Measurements from ENCODE around the gene SRP68.

Gene SRP68

DNA sequence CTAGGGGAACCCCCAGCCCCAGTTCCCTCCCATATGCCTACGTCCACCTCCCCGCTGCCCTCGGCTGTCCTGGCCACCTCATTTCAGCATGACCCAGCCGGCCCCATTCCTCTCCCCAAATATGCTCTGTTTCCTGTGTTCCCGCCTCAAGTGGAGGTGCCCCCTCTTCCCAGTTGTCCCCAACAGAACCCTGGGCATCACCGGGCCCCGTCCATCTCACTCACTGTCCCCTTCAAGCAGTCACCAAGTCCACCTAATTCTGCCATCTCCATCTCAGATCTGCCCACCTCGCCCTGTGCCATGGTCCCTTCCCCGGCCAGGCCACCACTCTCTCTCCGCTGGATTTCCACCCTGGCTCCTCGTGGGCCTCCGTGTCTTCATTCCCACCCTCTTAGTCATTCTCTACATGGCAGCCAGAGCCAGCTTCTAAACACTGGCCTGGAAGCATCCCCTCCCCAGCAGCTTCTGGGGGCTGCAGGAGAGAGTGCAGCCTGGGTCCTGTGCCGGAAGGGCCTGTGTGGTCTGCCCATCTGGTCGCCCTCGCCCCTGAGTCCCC is 58.9 kb downstream of the SRP68 start:
- POLR2A ChIA-PET: no interaction called here
- CTCF ChIA-PET: interaction anchor here (0.8 to 13.9 kb wide), 23 partner anchors 10 to 276 kb away, joined by 3 to 183 read pairs (median 4); partner anchors contain the start of genes CDK3 and SRP68
- H3K36me3 ChIP-seq (ENCODE audit: control insufficient read depth in 4 of 4, insufficient read depth in 4 of 4, low read length in 3 of 4): peaks cover 0 to 3% (median 1%) of the 10 kb centered on the region in 4 experiments
- 93% methylated on average over 13 of the region's 15 CpGs for WGBS (ENCODE audit: insufficient coverage)
- H3K27me3 ChIP-seq (replicated peaks in 2 of 5; ENCODE audit: control insufficient read depth in 4 of 5, insufficient read depth in 5 of 5, low read length in 4 of 5): no peaks in the 10 kb centered on the region
- H3K4me1 ChIP-seq (ENCODE audit: control extremely low read depth in 1 of 4, control insufficient read depth in 4 of 4, insufficient read depth in 4 of 4, low read length in 3 of 4): peaks cover 0 to 6% (median 3%) of the 10 kb centered on the region in 4 experiments
- no peaks in the 10 kb centered on the region for H3K9me3 ChIP-seq (ENCODE audit: control extremely low read depth in 1 of 5, control insufficient read depth in 4 of 5, insufficient read depth in 2 of 5, low read depth in 1 of 5, low read length in 4 of 5)
- no peak overlapping the region for H3K27ac ChIP-seq (ENCODE audit: insufficient read depth in 1 of 2, low read depth in 1 of 2, low read length in 2 of 2, poor library complexity in 1 of 2, severe bottlenecking in 2 of 2)
- DNase-seq: no peak
- no peak overlapping the region for H3K4me3 ChIP-seq (ENCODE audit: control insufficient read depth in 1 of 7, extremely low read depth in 1 of 7, insufficient read depth in 4 of 7, low read depth in 2 of 7, low read length in 6 of 7)

DNA sequence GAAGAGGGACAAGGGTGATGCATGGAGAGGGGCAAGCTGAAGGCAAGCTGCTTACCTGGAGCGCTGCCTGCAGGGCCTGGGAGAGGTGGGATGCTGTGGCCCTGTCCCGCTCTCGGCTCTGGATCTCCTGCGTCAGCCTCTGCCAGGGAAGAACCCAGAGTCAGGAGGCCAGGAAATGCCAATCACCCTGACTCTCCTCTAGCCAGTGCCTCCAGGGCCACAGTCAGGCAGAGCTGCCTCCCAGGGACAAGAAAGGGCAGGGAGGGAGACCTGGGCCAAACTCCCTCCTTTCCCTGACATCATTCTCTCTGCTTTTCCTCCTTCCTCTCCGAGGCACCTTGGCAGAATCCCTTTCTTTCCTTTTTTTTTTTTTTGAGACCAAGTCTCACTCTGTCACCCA is 60.4 kb downstream of the SRP68 start:
- POLR2A ChIA-PET: no interaction called here

DNA sequence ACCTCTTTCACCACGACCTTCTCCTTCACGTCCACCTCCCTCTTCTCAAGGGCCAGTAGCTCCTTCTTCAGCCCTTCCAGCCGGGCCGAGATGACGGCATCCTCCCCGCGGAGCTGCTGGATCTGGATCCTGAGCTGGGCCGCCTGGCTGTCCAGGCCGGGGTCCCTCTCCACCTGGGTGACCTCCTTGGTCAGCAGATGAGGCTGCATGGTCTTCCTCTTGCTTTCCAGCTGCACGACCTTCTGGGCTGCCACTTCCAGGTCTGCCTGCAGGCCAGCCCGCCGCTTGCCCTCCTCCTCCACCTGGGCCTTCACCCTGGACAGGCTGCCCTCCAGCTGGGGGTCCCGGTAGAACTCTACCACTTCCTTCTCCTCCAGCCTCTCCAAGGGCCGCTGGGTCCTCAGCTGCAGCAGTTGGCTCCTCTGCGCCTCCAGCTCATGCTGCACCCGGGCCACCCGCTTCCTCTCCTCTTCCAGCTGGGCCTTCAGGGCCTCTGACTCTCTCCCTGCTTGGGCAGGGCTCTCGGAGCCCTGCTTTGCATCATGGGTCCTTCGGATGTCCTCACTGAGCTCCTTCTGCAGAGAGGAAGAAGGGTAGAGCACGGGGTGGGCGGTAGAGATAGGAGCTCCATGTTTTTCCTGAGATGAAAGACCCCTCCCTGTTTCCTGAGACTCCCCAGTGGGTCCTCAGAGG is 62.2 kb downstream of the SRP68 start:
- Histone ChIP-seq H3K36me3 (ENCODE audit: control insufficient read depth in 4 of 4, insufficient read depth in 4 of 4, low read length in 3 of 4) (peaks cover 0 to 6% (median 3%) of the 10 kb centered on the region in 4 experiments), H3K9me3 (ENCODE audit: control extremely low read depth in 1 of 5, control insufficient read depth in 4 of 5, insufficient read depth in 2 of 5, low read depth in 1 of 5, low read length in 4 of 5) (no peaks in the 10 kb centered on the region), H3K4me1 (ENCODE audit: control extremely low read depth in 1 of 4, control insufficient read depth in 4 of 4, insufficient read depth in 4 of 4, low read length in 3 of 4) (peaks cover 0 to 14% (median 8%) of the 10 kb centered on the region in 4 experiments), H3K27me3 (replicated peaks in 2 of 5; ENCODE audit: control insufficient read depth in 4 of 5, insufficient read depth in 5 of 5, low read length in 4 of 5) (no peaks in the 10 kb centered on the region), H3K27ac (ENCODE audit: insufficient read depth in 1 of 2, low read depth in 1 of 2, low read length in 2 of 2, poor library complexity in 1 of 2, severe bottlenecking in 2 of 2) (no peak overlapping the region), H3K4me3 (ENCODE audit: control insufficient read depth in 1 of 7, extremely low read depth in 1 of 7, insufficient read depth in 4 of 7, low read depth in 2 of 7, low read length in 6 of 7) (no peak overlapping the region)
- 89% methylated on average over 20 of the region's 21 CpGs for WGBS (ENCODE audit: insufficient coverage)
- ChIA-PET CTCF (interaction anchor here (0.6 to 13.9 kb wide), 14 partner anchors 8 to 210 kb away, joined by 3 to 183 read pairs (median 4); partner anchors contain the start of gene CDK3), POLR2A (interaction anchor here (0.6 kb wide), 1 partner anchor 76 kb away, joined by 4 read pairs; no protein-coding TSS in a partner anchor)
- no peak for DNase-seq

More for the DNA sequence above, 60.4 kb downstream of the SRP68 start:
- WGBS (ENCODE audit: insufficient coverage): 92% methylated on average over 5 of the region's 5 CpGs
- Histone ChIP-seq H3K27me3 (replicated peaks in 2 of 5; ENCODE audit: control insufficient read depth in 4 of 5, insufficient read depth in 5 of 5, low read length in 4 of 5) (no peaks in the 10 kb centered on the region), H3K27ac (ENCODE audit: insufficient read depth in 1 of 2, low read depth in 1 of 2, low read length in 2 of 2, poor library complexity in 1 of 2, severe bottlenecking in 2 of 2) (no peak overlapping the region), H3K36me3 (ENCODE audit: control insufficient read depth in 4 of 4, insufficient read depth in 4 of 4, low read length in 3 of 4) (peaks cover 0 to 5% (median 0%) of the 10 kb centered on the region in 4 experiments), H3K4me1 (ENCODE audit: control extremely low read depth in 1 of 4, control insufficient read depth in 4 of 4, insufficient read depth in 4 of 4, low read length in 3 of 4) (peaks cover 0 to 6% (median 3%) of the 10 kb centered on the region in 4 experiments), H3K4me3 (ENCODE audit: control insufficient read depth in 1 of 7, extremely low read depth in 1 of 7, insufficient read depth in 4 of 7, low read depth in 2 of 7, low read length in 6 of 7) (no peak overlapping the region), H3K9me3 (ENCODE audit: control extremely low read depth in 1 of 5, control insufficient read depth in 4 of 5, insufficient read depth in 2 of 5, low read depth in 1 of 5, low read length in 4 of 5) (no peaks in the 10 kb centered on the region)
- no peak for DNase-seq
- CTCF ChIA-PET: interaction anchor here (0.7 to 13.9 kb wide), 8 partner anchors 9 to 269 kb away, joined by 3 to 183 read pairs (median 4); partner anchors contain the start of gene CDK3

DNA sequence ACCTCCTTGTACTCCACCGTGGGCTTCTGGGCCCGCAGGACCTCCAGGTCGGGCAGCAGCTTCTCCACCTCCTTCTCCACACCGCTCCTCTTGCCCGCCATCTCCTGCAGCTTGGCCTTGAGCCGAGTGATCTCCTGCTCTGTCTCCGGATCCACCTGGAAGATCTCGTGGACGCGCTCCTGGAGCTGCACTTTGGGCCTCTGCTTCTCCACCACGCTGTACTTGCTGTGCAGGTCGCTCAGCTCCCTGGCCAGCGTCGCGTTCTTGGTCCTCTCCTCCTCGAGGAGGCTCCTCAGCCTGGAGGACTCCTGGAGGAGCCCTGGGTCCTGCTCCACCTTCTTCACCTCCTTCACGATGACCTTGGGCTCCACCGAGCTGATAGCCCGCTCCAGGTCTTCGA is 62.9 kb downstream of the SRP68 start:
- Histone ChIP-seq H3K9me3 (ENCODE audit: control extremely low read depth in 1 of 5, control insufficient read depth in 4 of 5, insufficient read depth in 2 of 5, low read depth in 1 of 5, low read length in 4 of 5) (no peaks in the 10 kb centered on the region), H3K4me3 (ENCODE audit: control insufficient read depth in 1 of 7, extremely low read depth in 1 of 7, insufficient read depth in 4 of 7, low read depth in 2 of 7, low read length in 6 of 7) (no peak overlapping the region), H3K36me3 (ENCODE audit: control insufficient read depth in 4 of 4, insufficient read depth in 4 of 4, low read length in 3 of 4) (peaks cover 0 to 13% (median 3%) of the 10 kb centered on the region in 4 experiments), H3K27me3 (replicated peaks in 2 of 5; ENCODE audit: control insufficient read depth in 4 of 5, insufficient read depth in 5 of 5, low read length in 4 of 5) (no peaks in the 10 kb centered on the region), H3K27ac (ENCODE audit: insufficient read depth in 1 of 2, low read depth in 1 of 2, low read length in 2 of 2, poor library complexity in 1 of 2, severe bottlenecking in 2 of 2) (no peak overlapping the region), H3K4me1 (ENCODE audit: control extremely low read depth in 1 of 4, control insufficient read depth in 4 of 4, insufficient read depth in 4 of 4, low read length in 3 of 4) (peaks cover 0 to 13% (median 9%) of the 10 kb centered on the region in 4 experiments)
- 96% methylated on average over 19 of the region's 20 CpGs for WGBS (ENCODE audit: insufficient coverage)
- POLR2A ChIA-PET: interaction anchor here (1.1 kb wide), 1 partner anchor 113 kb away, joined by 3 read pairs; the partner anchor contains the start of gene TRIM65
- CTCF ChIA-PET: interaction anchor here (0.6 to 14.8 kb wide), 13 partner anchors 7 to 209 kb away, joined by 3 to 183 read pairs (median 4); partner anchors contain the start of genes CDK3 and MRPL38
- no peak for DNase-seq

DNA sequence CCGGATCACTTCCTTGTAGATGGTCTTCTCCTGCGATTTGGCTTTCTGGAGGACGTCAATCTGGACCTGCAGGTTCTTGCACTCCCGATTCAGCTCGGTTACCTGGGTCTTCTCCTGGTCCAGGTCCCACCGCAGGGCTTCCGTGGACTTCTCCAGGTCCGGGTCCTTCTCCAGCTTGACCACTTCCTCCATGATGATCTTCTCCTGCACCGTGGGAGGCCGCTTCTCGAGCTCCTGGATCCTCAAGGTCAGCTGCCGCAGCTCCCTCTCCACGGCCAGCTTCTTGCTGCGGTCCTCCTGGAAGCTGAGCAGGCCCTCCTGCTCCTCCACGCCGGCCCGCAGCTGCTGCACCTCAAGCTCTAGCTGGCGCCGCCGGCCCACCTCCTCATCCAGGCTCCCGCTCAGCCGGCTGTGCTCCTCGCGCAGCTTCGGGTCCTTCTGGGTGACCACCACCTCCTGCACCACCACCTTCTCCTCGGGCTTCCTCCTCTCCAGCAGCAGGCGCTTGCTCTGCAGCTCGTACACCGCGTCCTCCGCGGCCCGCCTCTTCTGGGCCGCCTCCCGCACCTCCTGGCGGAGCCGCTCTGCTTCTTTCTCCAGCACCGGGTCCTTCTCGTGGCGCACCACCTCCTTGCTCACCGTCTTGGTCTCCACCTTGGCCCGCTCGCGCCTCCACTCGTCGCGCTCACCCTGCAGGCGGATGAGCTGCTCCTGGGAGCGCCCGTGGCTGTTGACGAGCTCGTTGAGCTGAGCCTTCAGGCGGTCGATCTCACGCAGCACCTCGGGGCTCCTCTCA is 63.5 kb downstream of the SRP68 start:
- H3K4me3 ChIP-seq (ENCODE audit: control insufficient read depth in 1 of 7, extremely low read depth in 1 of 7, insufficient read depth in 4 of 7, low read depth in 2 of 7, low read length in 6 of 7): no peak overlapping the region
- H3K9me3 ChIP-seq (ENCODE audit: control extremely low read depth in 1 of 5, control insufficient read depth in 4 of 5, insufficient read depth in 2 of 5, low read depth in 1 of 5, low read length in 4 of 5): no peaks in the 10 kb centered on the region
- no peaks in the 10 kb centered on the region for H3K27me3 ChIP-seq (replicated peaks in 2 of 5; ENCODE audit: control insufficient read depth in 4 of 5, insufficient read depth in 5 of 5, low read length in 4 of 5)
- WGBS (ENCODE audit: insufficient coverage): 98% methylated on average over 52 of the region's 56 CpGs
- ChIA-PET POLR2A (interaction anchor here (1.1 kb wide), 1 partner anchor 112 kb away, joined by 3 read pairs; the partner anchor contains the start of gene TRIM65), CTCF (interaction anchor here (1.1 to 14.8 kb wide), 17 partner anchors 7 to 112 kb away, joined by 3 to 183 read pairs (median 5); partner anchors contain the start of genes CDK3, MRPL38 and TRIM65)
- DNase-seq: no peak
- H3K27ac ChIP-seq (ENCODE audit: insufficient read depth in 1 of 2, low read depth in 1 of 2, low read length in 2 of 2, poor library complexity in 1 of 2, severe bottlenecking in 2 of 2): no peak overlapping the region
- peaks cover 0 to 9% (median 7%) of the 10 kb centered on the region in 4 experiments for H3K4me1 ChIP-seq (ENCODE audit: control extremely low read depth in 1 of 4, control insufficient read depth in 4 of 4, insufficient read depth in 4 of 4, low read length in 3 of 4)
- H3K36me3 ChIP-seq (ENCODE audit: control insufficient read depth in 4 of 4, insufficient read depth in 4 of 4, low read length in 3 of 4): peaks cover 0 to 13% (median 3%) of the 10 kb centered on the region in 4 experiments

DNA sequence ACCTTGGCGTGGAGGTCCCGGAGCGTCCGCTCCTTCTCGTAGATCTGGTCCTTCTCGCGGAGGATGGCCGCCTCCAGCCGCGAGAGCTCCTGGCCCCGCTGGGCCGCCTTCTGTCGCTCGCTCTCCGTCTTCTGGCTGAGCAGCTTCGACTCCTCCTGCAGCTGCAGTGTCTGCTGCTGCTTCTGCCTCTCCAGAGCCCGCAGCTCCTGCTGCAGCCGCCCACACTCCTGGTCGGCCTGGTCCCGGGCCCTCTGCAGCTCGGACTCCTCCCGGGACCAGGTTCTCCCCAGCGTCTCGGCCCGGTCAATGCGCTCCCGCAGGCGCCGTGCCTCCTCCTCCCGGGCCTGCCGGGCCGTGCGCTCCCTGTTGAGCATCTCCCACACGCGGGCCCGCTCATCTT is 64.1 kb downstream of the SRP68 start:
- peaks cover 0 to 17% (median 4%) of the 10 kb centered on the region in 4 experiments for H3K36me3 ChIP-seq (ENCODE audit: control insufficient read depth in 4 of 4, insufficient read depth in 4 of 4, low read length in 3 of 4)
- H3K9me3 ChIP-seq (ENCODE audit: control extremely low read depth in 1 of 5, control insufficient read depth in 4 of 5, insufficient read depth in 2 of 5, low read depth in 1 of 5, low read length in 4 of 5): no peaks in the 10 kb centered on the region
- WGBS (ENCODE audit: insufficient coverage): 97% methylated on average over 36 of the region's 36 CpGs
- POLR2A ChIA-PET: no interaction called here
- CTCF ChIA-PET: interaction anchor here (1.1 to 14.8 kb wide), 14 partner anchors 8 to 113 kb away, joined by 3 to 183 read pairs (median 4); partner anchors contain the start of genes CDK3, MRPL38 and TRIM65
- no peaks in the 10 kb centered on the region for H3K27me3 ChIP-seq (replicated peaks in 2 of 5; ENCODE audit: control insufficient read depth in 4 of 5, insufficient read depth in 5 of 5, low read length in 4 of 5)
- no peak for DNase-seq
- H3K4me3 ChIP-seq (ENCODE audit: control insufficient read depth in 1 of 7, extremely low read depth in 1 of 7, insufficient read depth in 4 of 7, low read depth in 2 of 7, low read length in 6 of 7): no peak overlapping the region
- peaks cover 0 to 9% (median 6%) of the 10 kb centered on the region in 4 experiments for H3K4me1 ChIP-seq (ENCODE audit: control extremely low read depth in 1 of 4, control insufficient read depth in 4 of 4, insufficient read depth in 4 of 4, low read length in 3 of 4)
- H3K27ac ChIP-seq (ENCODE audit: insufficient read depth in 1 of 2, low read depth in 1 of 2, low read length in 2 of 2, poor library complexity in 1 of 2, severe bottlenecking in 2 of 2): no peak overlapping the region
